Uterus (tissue), 2 donors: ENCODE results near the gene AIF1L.

Source experiments
- CTCF ChIP-seq, 4 experiments: fragments of 200-600 bp in 2 of 4; fragments of 450-650 bp in 2 of 4; sonication (generic) in 2 of 4; IDR thresholded peaks; one replicate each; pipeline ENCODE4 v1.5.1; 2016 to 2019; ENCODE audit warnings: antibody characterized with exemption in 4 of 4, mild to moderate bottlenecking in 2 of 4, moderate library complexity in 1 of 4
- POLR2A ChIP-seq, 2 donors: fragments of 450-650 bp; IDR thresholded peaks; one replicate each; pipeline ENCODE4 v1.6.1; 2016; ENCODE audit warnings: antibody characterized with exemption in 2 of 2, mild to moderate bottlenecking in 1 of 2, moderate library complexity in 1 of 2

- TF ChIP-seq CTCF (IDR thresholded peaks at IDR 0.05) (no peak), POLR2A (IDR thresholded peaks at IDR 0.05) (no peak)
These were observed 47.5 kb upstream of the AIF1L start for GRCh38 chr9:131048820-131049219.
